ENCODE measurements around the gene NRP1. TPM values are rescaled to one million over a fixed set of nuclear protein-coding genes. Genes with fewer than 3 reads are reported as not detected.

Gene NRP1
- total and polyA plus RNA-seq, 9 donors: 39.6 to 134 (median 67.2) TPM

DNA sequence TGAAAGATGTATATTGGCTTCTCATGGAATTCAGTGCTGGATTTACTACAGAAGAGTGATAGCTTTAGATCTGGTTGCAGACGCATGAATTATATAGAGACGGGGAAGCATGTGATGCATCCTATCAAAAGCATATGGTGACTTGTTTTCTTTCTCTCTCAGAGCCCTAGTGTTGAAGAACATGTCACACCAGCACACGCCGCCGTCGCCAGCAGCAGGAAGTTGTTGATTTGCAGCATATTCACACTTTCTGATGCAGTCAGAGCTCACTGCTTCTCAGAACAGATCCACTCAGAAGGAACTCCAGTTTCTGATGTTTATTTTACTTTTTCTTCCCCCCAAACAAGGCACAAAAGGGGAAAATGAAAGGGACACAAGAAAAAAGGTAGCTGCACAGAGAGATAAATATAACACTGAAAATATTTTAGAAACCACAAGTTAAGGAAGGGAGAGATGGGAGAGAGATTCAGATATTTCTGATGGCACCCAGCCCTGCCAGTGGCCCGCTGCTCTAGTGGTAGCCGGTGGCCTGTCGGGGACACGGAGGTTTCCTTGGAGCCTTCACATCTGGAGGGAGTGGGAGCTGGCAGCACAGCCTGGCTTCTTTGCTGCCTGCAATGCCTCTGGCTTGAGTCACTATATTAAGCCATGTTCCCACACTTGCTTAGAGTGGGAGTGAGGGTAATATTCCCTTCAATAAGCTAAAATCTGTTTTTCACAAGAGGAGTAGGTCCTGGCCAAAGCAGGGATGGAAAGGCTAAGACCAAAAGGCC lies 123.2 kb downstream of the NRP1 start:
- intact Hi-C loops (cut with DNase I): loop anchor here in 1 of 4 donors (10.0 kb wide), 1 partner anchor 54 kb away; no protein-coding TSS in a partner anchor
- no peaks in the 10 kb centered on the region for H3K9me3 ChIP-seq
- WGBS, 3 donors: 46 to 51% (median 47%) methylated on average over 10 of the region's 10 CpGs
- TF ChIP-seq EP300 (IDR thresholded peaks at IDR 0.05) (no peak), POLR2A (IDR thresholded peaks at IDR 0.05) (no peak)
- TF ChIP-seq, protein P1, sequence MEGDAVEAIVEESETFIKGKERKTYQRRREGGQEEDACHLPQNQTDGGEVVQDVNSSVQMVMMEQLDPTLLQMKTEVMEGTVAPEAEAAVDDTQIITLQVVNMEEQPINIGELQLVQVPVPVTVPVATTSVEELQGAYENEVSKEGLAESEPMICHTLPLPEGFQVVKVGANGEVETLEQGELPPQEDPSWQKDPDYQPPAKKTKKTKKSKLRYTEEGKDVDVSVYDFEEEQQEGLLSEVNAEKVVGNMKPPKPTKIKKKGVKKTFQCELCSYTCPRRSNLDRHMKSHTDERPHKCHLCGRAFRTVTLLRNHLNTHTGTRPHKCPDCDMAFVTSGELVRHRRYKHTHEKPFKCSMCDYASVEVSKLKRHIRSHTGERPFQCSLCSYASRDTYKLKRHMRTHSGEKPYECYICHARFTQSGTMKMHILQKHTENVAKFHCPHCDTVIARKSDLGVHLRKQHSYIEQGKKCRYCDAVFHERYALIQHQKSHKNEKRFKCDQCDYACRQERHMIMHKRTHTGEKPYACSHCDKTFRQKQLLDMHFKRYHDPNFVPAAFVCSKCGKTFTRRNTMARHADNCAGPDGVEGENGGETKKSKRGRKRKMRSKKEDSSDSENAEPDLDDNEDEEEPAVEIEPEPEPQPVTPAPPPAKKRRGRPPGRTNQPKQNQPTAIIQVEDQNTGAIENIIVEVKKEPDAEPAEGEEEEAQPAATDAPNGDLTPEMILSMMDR (IDR thresholded peaks at IDR 0.05): no peak
- no peaks in the 10 kb centered on the region for H3K36me3 ChIP-seq
- no peak overlapping the region for H3K4me3 ChIP-seq
- no peaks in the 10 kb centered on the region for H3K27me3 ChIP-seq
- peak overlapping the region in 1 of 2 donors; percentile 27 for H3K27ac ChIP-seq
- DNase-seq: peak; percentile 50 to 73 (median 61)
- peaks cover 6% of the 10 kb centered on the region for H3K4me1 ChIP-seq (ENCODE audit: insufficient read depth)

DNA sequence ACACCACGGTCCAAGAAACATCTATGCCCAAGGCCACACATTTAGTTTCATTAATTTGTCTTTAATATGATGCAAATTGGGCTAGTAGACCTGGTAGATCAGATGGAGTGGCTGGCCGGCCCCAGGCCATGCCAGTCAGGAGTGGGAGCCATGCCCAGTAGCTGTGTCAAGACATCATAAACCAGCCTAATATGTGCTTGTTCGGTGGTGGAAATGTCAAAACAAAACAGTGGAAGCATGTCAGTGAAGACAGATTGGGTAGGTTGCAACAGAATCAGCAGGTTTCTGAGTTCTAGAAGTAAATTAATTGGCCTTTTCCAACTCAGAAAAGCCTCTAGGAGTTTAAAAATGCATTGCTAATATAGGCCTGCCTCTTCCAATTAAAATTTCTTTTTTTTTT lies 124.7 kb downstream of the NRP1 start:
- TF ChIP-seq POLR2A (IDR thresholded peaks at IDR 0.05) (no peak), EP300 (IDR thresholded peaks at IDR 0.05) (no peak)
- TF ChIP-seq, protein P1 (IDR thresholded peaks at IDR 0.05): no peak
- H3K27me3 ChIP-seq: no peaks in the 10 kb centered on the region
- H3K4me3 ChIP-seq: no peak overlapping the region
- no peaks in the 10 kb centered on the region for H3K36me3 ChIP-seq
- no peak for DNase-seq
- no peaks in the 10 kb centered on the region for H3K9me3 ChIP-seq
- intact Hi-C loops (cut with DNase I): loop anchor here in 1 of 4 donors (10.0 kb wide), 1 partner anchor 55 kb away; no protein-coding TSS in a partner anchor
- no peak overlapping the region for H3K27ac ChIP-seq
- peaks cover 3% of the 10 kb centered on the region for H3K4me1 ChIP-seq (ENCODE audit: insufficient read depth)
- WGBS, 3 donors: 79 to 85% (median 81%) methylated on average over 3 of the region's 3 CpGs

DNA sequence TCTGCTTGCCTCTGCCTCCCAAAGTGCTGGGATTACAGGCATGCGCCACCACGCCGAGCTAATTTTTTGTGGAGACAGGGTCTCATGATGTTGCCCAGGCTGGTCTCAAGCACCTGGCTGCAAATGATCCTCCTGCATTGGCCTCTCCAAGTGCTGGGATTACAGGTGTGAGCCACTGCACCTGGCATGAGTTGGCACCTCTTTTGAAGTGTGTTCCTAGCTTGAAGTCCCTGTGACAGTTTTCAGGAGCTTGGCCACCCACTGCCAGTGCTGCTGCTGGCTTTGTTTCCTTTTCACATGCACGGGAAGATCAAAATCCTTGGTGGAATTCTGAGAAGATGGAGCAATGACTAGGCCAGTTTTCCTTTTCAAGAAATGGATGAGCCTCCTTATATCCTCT lies 126.3 kb downstream of the NRP1 start:
- Histone ChIP-seq H3K27me3 (no peaks in the 10 kb centered on the region), H3K4me1 (ENCODE audit: insufficient read depth) (peaks cover 1% of the 10 kb centered on the region), H3K4me3 (no peak overlapping the region), H3K27ac (no peak overlapping the region), H3K9me3 (no peaks in the 10 kb centered on the region), H3K36me3 (no peaks in the 10 kb centered on the region)
- intact Hi-C loops (cut with DNase I): no loop called here
- TF ChIP-seq EP300 (IDR thresholded peaks at IDR 0.05) (no peak), POLR2A (IDR thresholded peaks at IDR 0.05) (no peak)
- whole genome bisulfite sequencing, 3 donors: 77 to 97% (median 82%) methylated on average over 4 of the region's 4 CpGs
- no peak for DNase-seq

DNA sequence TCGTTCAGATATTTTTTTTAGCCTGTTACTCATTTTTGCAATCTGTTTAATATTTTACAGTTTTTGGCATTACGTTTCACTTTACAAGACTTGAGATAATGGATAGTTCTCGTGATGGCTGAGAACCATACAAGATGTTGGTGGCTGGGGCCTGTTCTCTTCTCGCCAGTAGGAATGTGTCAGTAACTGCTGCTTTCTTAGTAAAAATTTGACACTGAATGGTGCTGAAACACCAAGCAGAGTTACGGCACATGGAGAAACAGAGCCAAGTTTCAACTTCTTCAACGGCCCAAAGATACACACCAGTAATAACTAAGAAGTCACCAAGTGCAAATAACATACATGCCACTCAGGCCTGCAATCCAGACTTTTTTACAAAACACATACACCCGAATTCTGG lies 130.4 kb downstream of the NRP1 start:
- Histone ChIP-seq H3K27ac (no peak overlapping the region), H3K9me3 (no peaks in the 10 kb centered on the region), H3K4me3 (no peak overlapping the region), H3K36me3 (no peaks in the 10 kb centered on the region), H3K27me3 (no peaks in the 10 kb centered on the region), H3K4me1 (ENCODE audit: insufficient read depth) (peaks cover 4% of the 10 kb centered on the region)
- whole genome bisulfite sequencing, 3 donors: 33 to 63% (median 61%) methylated on average over 7 of the region's 7 CpGs
- TF ChIP-seq POLR2A (IDR thresholded peaks at IDR 0.05) (no peak), EP300 (IDR thresholded peaks at IDR 0.05) (no peak)
- TF ChIP-seq, protein P1 (IDR thresholded peaks at IDR 0.05): no peak
- intact Hi-C loops (cut with DNase I): no loop called here
- peak in 1 of 5 donors; percentile 38 for DNase-seq

DNA sequence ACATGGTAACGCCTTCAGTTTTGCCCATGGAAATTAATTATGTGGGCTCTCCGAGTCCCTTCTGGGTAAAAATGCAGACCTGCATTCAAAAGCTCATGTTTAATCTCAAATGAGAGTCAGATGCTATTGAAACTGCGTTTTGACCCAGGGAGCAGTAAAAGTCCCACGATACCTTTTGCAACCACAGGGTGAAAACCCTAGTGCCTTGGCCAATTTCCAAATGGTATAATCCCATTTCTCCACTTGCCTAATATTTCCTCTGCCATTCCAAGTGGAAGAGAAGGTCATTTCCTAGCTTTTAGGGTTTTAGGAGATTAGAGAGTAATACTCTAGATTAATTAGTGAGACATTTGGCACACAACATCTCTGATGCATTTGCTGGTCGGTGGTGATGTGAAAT lies 132.5 kb downstream of the NRP1 start:
- DNase-seq: no peak
- no peak overlapping the region for H3K27ac ChIP-seq
- no peaks in the 10 kb centered on the region for H3K9me3 ChIP-seq
- no peaks in the 10 kb centered on the region for H3K27me3 ChIP-seq
- no peaks in the 10 kb centered on the region for H3K36me3 ChIP-seq
- intact Hi-C loops (cut with DNase I): no loop called here
- TF ChIP-seq, protein P1 (IDR thresholded peaks at IDR 0.05): no peak
- TF ChIP-seq EP300 (IDR thresholded peaks at IDR 0.05) (no peak), POLR2A (IDR thresholded peaks at IDR 0.05) (no peak)
- H3K4me3 ChIP-seq: no peak overlapping the region
- peaks cover 8% of the 10 kb centered on the region for H3K4me1 ChIP-seq (ENCODE audit: insufficient read depth)
- 75 to 85% (median 79%) methylated on average over 5 of the region's 5 CpGs for WGBS, 3 donors
